ENCODE results near the gene RNASE8. TPM values are rescaled to one million over a fixed set of nuclear protein-coding genes. Genes with fewer than 3 reads are reported as not detected.
A peak's percentile ranks its signal among the peaks of the same experiment; 100 is the strongest.

RNASE8 gene
- total RNA-seq, 1 experiment from 2014 or later, result not detected

DNA sequence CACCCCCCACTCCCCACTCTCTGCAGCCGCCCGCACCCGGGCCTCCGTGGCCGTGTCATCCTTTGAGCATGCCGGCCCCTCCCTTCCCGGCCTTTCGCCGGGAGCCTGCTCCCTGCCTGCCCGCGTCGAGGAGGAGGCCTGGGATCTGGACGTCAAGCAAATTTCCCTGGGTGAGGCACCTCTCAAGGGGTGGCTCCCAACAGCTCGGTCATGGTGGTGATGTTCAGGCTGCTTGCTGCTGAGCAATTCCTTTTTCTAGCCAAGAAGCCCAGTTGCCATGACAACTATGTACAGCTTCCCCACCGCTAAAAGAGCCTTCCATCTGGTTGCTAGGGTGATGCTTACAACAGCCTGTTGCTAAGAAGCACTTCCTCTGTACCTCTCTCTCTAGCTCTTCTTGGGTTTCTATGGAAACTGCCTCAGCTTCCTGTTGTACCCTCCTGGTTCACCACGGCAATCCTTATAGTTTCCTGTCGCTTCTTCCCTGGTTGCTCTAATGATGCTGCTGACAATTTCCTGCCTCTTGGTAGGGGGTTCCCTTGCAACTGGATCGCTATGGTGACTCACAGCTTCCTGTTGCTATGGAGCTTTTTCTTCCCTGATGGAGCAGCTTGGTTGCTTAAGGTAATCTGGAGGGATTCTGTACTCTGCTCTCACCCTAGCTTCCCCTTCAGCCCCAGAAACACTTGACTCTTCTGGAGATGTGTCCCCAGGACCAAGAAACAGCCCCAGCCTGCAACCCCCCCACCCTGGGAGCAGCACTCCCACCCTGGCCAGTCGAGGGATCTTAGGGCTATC lies 29.9 kb downstream of the RNASE8 start:
- Histone ChIP-seq H2AFZ (ENCODE audit: low read length) (no peak overlapping the region), H3K4me3 (ENCODE audit: low read length) (no peak overlapping the region), H3K27ac (ENCODE audit: low read length) (no peak overlapping the region), H3K4me1 (ENCODE audit: low read length) (0 out of 2 replicates have a peak, but pooled peaks cover 3% of the 10 kb centered on the region), H3K9me3 (ENCODE audit: low read length) (no peaks in the 10 kb centered on the region), H3K4me2 (ENCODE audit: low read depth, low read length, poor library complexity, severe bottlenecking) (no peak overlapping the region), H3K27me3 (ENCODE audit: low read length) (no peaks in the 10 kb centered on the region), H3K36me3 (ENCODE audit: insufficient read depth, low read length) (no peaks in the 10 kb centered on the region), H4K20me1 (ENCODE audit: insufficient read depth, low read depth, low read length) (no peaks in the 10 kb centered on the region), H3K9ac (ENCODE audit: low read length) (no peak overlapping the region), H3K9me2 (replicated peaks; ENCODE audit: insufficient read depth, low read length) (no peaks in the 10 kb centered on the region), H3K79me2 (ENCODE audit: low read length) (no peaks in the 10 kb centered on the region)
- DNase-seq, result peak; percentile 84

DNA sequence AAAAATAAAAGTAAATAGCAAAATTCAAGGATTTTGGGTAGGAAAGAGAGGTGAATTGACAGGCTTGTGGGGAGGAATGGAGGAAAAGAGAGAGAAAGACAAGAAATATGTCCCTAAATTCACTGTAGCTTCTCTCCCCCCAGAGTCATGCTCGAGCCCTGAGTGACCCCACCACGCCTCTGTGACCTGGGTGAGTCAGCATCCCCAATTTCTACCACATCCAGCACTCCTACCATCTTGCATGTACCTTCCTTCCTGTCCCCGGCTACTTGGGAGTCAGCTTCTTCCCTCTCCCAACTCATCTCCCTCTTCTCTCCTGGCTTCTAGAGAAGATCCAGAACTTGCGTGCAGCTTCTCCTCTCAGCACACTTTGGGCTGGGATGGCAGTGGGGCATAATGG lies 31.1 kb downstream of the RNASE8 start:
- Histone ChIP-seq H3K79me2 (ENCODE audit: low read length) (no peaks in the 10 kb centered on the region), H2AFZ (ENCODE audit: low read length) (no peak overlapping the region), H3K9me3 (ENCODE audit: low read length) (no peaks in the 10 kb centered on the region), H3K9me2 (replicated peaks; ENCODE audit: insufficient read depth, low read length) (no peaks in the 10 kb centered on the region), H3K4me2 (ENCODE audit: low read depth, low read length, poor library complexity, severe bottlenecking) (no peak overlapping the region), H3K27me3 (ENCODE audit: low read length) (no peaks in the 10 kb centered on the region), H3K9ac (ENCODE audit: low read length) (no peak overlapping the region), H3K4me3 (ENCODE audit: low read length) (no peak overlapping the region), H3K27ac (ENCODE audit: low read length) (no peak overlapping the region), H3K4me1 (ENCODE audit: low read length) (0 out of 2 replicates have a peak, but pooled peaks cover 3% of the 10 kb centered on the region), H4K20me1 (ENCODE audit: insufficient read depth, low read depth, low read length) (peaks cover under 1% of the 10 kb centered on the region; the same call in 1 of the 2 replicates), H3K36me3 (ENCODE audit: insufficient read depth, low read length) (no peaks in the 10 kb centered on the region)
- DNase-seq, result no peak

DNA sequence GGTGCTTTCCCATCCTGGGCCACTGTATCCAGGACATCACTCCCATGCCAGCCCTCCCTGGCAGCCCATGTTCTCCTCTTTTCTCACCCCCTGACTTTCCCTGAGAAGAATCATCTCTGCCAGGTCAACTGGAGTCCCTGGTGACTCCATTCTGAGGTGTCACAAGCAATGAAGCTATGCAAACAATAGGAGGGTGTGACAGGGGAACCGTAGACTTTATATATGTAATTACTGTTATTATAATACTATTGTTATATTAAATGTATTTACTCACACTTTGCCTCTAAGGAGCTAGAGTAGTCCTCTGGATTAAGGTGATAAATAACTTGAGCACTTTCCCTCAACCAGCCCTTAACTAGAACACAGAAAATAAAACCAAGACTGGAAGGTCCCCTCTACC lies 31.6 kb downstream of the RNASE8 start:
- Histone ChIP-seq H3K36me3 (ENCODE audit: insufficient read depth, low read length) (no peaks in the 10 kb centered on the region), H3K27me3 (ENCODE audit: low read length) (no peaks in the 10 kb centered on the region), H3K4me3 (ENCODE audit: low read length) (no peak overlapping the region), H3K9ac (ENCODE audit: low read length) (no peak overlapping the region), H3K4me2 (ENCODE audit: low read depth, low read length, poor library complexity, severe bottlenecking) (no peak overlapping the region), H3K4me1 (ENCODE audit: low read length) (0 out of 2 replicates have a peak, but pooled peaks cover 3% of the 10 kb centered on the region), H3K9me2 (replicated peaks; ENCODE audit: insufficient read depth, low read length) (no peaks in the 10 kb centered on the region), H4K20me1 (ENCODE audit: insufficient read depth, low read depth, low read length) (peaks cover 6% of the 10 kb centered on the region; the same call in 1 of the 2 replicates), H2AFZ (ENCODE audit: low read length) (no peak overlapping the region), H3K9me3 (ENCODE audit: low read length) (no peaks in the 10 kb centered on the region), H3K79me2 (ENCODE audit: low read length) (no peaks in the 10 kb centered on the region), H3K27ac (ENCODE audit: low read length) (no peak overlapping the region)
- DNase-seq, result no peak

DNA sequence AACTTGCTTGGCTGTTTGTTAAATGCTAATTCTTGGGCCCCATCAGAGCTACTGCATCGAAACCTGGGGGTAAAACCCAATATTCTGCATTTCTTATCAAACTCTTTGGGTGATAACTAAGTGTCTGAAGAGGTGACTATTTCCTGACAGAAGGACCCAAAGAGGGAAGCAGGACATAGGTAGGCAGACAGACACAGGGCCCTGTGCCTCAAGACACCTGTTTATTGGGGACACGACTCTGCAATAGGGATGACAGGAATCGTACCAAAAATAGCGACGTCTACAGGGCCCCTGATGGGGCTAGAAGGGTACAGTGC lies 32.2 kb downstream of the RNASE8 start:
- no peaks in the 10 kb centered on the region for H3K27me3 ChIP-seq (ENCODE audit: low read length)
- no peak overlapping the region for H3K9ac ChIP-seq (ENCODE audit: low read length)
- H3K4me2 ChIP-seq (ENCODE audit: low read depth, low read length, poor library complexity, severe bottlenecking), result no peak overlapping the region
- H3K36me3 ChIP-seq (ENCODE audit: insufficient read depth, low read length), result no peaks in the 10 kb centered on the region
- H3K4me1 ChIP-seq (ENCODE audit: low read length), result 0 out of 2 replicates have a peak, but pooled peaks cover 3% of the 10 kb centered on the region
- no peaks in the 10 kb centered on the region for H3K79me2 ChIP-seq (ENCODE audit: low read length)
- no peak overlapping the region for H2AFZ ChIP-seq (ENCODE audit: low read length)
- no peak overlapping the region for H3K27ac ChIP-seq (ENCODE audit: low read length)
- no peak for DNase-seq
- H3K9me3 ChIP-seq (ENCODE audit: low read length), result no peaks in the 10 kb centered on the region
- no peaks in the 10 kb centered on the region for H3K9me2 ChIP-seq (replicated peaks; ENCODE audit: insufficient read depth, low read length)
- no peak overlapping the region for H3K4me3 ChIP-seq (ENCODE audit: low read length)
- peaks cover 6% of the 10 kb centered on the region; the same call in 1 of the 2 replicates for H4K20me1 ChIP-seq (ENCODE audit: insufficient read depth, low read depth, low read length)

DNA sequence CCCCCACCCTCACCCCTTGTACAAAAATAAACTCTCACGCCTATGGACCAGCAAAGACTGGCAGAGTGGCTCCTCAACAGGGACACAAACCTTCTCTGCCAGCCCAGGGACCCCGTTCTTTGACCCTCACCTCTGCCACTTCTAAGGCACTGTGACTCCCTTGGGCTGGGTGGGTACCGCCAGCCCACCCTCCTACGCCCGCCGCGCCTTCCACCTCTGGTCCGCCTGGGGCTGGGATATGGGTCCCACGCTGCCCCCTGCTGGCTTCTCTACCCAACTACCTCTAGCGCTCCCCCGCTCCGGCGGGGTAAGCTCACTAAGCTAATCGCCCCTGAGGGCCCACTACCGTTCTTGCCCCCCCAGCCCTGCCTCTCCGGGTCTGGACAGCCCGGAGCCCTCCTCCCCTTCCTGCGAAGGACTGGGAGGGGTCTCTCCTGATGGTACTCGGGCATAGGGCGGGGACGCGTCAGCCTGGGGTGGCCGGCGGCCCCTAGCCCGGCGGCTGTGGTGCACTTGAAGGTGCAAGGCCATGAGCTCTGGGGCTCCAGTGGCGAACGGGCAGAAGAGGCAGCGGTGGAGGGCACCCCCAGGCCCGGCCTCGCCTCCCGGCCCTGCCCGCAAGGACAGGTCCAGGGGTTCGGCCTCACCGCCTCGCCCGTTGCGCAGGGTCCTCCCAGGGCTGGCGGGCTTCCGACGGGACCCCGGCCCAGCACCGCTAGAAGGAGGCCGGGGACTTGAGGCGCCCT lies 32.7 kb downstream of the RNASE8 start:
- no peaks in the 10 kb centered on the region for H3K79me2 ChIP-seq (ENCODE audit: low read length)
- H3K27ac ChIP-seq (ENCODE audit: low read length), result no peak overlapping the region
- H3K36me3 ChIP-seq (ENCODE audit: insufficient read depth, low read length), result no peaks in the 10 kb centered on the region
- H4K20me1 ChIP-seq (ENCODE audit: insufficient read depth, low read depth, low read length), result peaks cover 6% of the 10 kb centered on the region; the same call in 1 of the 2 replicates
- no peaks in the 10 kb centered on the region for H3K9me2 ChIP-seq (replicated peaks; ENCODE audit: insufficient read depth, low read length)
- H3K9me3 ChIP-seq (ENCODE audit: low read length), result no peaks in the 10 kb centered on the region
- no peaks in the 10 kb centered on the region for H3K27me3 ChIP-seq (ENCODE audit: low read length)
- H3K4me2 ChIP-seq (ENCODE audit: low read depth, low read length, poor library complexity, severe bottlenecking), result no peak overlapping the region
- H2AFZ ChIP-seq (ENCODE audit: low read length), result no peak overlapping the region
- H3K4me3 ChIP-seq (ENCODE audit: low read length), result no peak overlapping the region
- H3K9ac ChIP-seq (ENCODE audit: low read length), result no peak overlapping the region
- DNase-seq, result peak; percentile 66
- H3K4me1 ChIP-seq (ENCODE audit: low read length), result 0 out of 2 replicates have a peak, but pooled peaks cover 3% of the 10 kb centered on the region

DNA sequence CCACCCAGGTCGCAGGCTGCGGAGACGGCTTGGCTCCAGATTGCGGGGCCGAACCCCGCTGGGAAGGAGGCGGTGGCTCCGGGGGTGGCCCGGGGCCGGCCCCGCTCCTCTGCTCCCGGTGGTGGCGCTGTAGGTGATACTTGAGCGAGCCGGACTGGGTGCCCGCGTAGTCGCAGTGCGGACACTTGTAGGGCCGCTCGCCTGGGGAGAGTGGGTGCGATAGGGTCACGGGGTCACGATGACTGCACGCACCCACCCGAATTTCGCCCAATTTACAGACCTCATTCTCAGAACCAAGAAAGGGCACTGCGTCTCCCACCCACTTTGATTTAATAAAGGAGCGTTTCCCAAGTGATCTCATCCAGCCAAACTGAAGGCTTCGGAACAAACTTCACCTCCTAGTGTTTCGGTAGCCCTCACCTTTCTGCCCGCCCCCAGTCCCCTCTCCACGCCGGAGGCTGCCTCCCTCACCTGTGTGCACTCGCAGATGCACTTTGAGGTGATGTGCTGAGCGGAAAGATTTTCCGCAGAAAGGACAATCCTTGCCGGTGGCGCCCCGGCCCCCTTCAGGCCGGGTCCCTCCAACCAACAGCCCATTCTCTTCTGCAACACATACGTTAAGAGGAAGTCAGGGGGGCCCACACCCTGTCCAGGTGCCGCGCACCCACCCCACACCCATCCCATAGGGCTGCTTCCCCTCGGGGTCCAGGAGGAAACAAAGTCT lies 33.5 kb downstream of the RNASE8 start:
- H3K79me2 ChIP-seq (ENCODE audit: low read length), result no peaks in the 10 kb centered on the region
- no peak for DNase-seq
- H3K36me3 ChIP-seq (ENCODE audit: insufficient read depth, low read length), result no peaks in the 10 kb centered on the region
- no peaks in the 10 kb centered on the region for H3K9me2 ChIP-seq (replicated peaks; ENCODE audit: insufficient read depth, low read length)
- H3K27me3 ChIP-seq (ENCODE audit: low read length), result no peaks in the 10 kb centered on the region
- H3K9me3 ChIP-seq (ENCODE audit: low read length), result no peaks in the 10 kb centered on the region
- 0 out of 2 replicates have a peak, but pooled peaks cover 3% of the 10 kb centered on the region for H3K4me1 ChIP-seq (ENCODE audit: low read length)
- no peak overlapping the region for H3K9ac ChIP-seq (ENCODE audit: low read length)
- H3K4me2 ChIP-seq (ENCODE audit: low read depth, low read length, poor library complexity, severe bottlenecking), result no peak overlapping the region
- no peak overlapping the region for H2AFZ ChIP-seq (ENCODE audit: low read length)
- H4K20me1 ChIP-seq (ENCODE audit: insufficient read depth, low read depth, low read length), result peaks cover 6% of the 10 kb centered on the region; the same call in 1 of the 2 replicates
- H3K4me3 ChIP-seq (ENCODE audit: low read length), result no peak overlapping the region
- no peak overlapping the region for H3K27ac ChIP-seq (ENCODE audit: low read length)

DNA sequence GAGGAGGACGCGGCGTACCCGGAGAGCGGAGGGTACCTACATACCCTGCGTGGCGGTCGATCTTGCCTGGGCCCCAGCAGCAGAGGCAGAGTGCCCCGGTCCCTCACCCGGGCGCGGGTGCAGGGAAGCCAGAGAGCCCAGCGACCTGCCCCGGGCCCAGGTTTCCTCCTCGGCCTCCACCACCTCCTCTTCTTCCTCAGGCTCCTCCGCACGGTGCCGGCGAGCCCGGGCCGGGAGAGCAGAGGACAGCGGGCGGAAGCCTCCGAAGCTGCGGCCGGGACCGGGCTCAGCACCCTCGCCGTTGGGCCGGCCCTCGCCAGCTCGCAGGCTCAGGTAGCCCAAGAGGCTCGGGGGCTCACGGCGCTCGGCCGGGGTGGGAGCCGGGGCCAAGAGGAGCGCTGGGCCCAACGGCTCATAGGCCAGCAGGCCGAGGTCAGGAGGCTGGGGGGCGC lies 34.2 kb downstream of the RNASE8 start:
- Histone ChIP-seq H3K36me3 (ENCODE audit: insufficient read depth, low read length) (no peaks in the 10 kb centered on the region), H3K4me1 (ENCODE audit: low read length) (0 out of 2 replicates have a peak, but pooled peaks cover 3% of the 10 kb centered on the region), H3K79me2 (ENCODE audit: low read length) (no peaks in the 10 kb centered on the region), H4K20me1 (ENCODE audit: insufficient read depth, low read depth, low read length) (peaks cover 6% of the 10 kb centered on the region; the same call in 1 of the 2 replicates), H3K9me3 (ENCODE audit: low read length) (no peaks in the 10 kb centered on the region), H3K4me2 (ENCODE audit: low read depth, low read length, poor library complexity, severe bottlenecking) (no peak overlapping the region), H3K4me3 (ENCODE audit: low read length) (no peak overlapping the region), H3K9ac (ENCODE audit: low read length) (no peak overlapping the region), H3K27ac (ENCODE audit: low read length) (no peak overlapping the region), H3K27me3 (ENCODE audit: low read length) (no peaks in the 10 kb centered on the region), H3K9me2 (replicated peaks; ENCODE audit: insufficient read depth, low read length) (no peaks in the 10 kb centered on the region), H2AFZ (ENCODE audit: low read length) (no peak overlapping the region)
- no peak for DNase-seq
